ENCODE data around the gene MARCHF4.

DNA sequence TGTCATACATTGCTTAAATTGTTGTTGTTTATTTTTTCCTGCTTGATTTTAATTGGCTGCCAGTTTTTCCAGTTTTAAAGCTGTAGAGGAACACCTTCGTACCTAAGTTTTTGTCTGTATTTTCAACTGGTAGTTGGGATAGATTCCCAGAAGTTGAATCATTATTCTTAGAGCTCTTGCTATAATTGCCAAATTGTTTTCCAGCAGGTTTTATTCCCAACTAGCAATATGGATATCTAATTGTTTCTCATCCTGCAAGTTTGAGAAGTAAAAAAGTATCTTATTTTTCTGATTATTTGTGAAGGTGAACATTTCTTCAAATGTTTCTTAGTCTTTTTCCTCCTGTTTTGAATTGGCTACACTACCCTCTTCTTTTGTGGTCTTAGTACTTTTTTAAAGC, 46.7 kb upstream of the MARCHF4 start:
- TF ChIP-seq POLR2AphosphoS5 (IDR thresholded peaks at IDR 0.05; ENCODE audit: low read depth, low read length): no peak
- no peak for TF ChIP-seq TAF1 (IDR thresholded peaks at IDR 0.05; ENCODE audit: low read depth, low read length)
- no peak for TF ChIP-seq POLR2A (IDR thresholded peaks at IDR 0.05; ENCODE audit: low read depth, low read length)
- no peak for TF ChIP-seq SPI1 (IDR thresholded peaks at IDR 0.05; ENCODE audit: low read depth, low read length)
- no peak for TF ChIP-seq PAX5 (IDR thresholded peaks at IDR 0.05; ENCODE audit: insufficient read depth, low read length, severe bottlenecking)
- TF ChIP-seq POU2F2 (IDR thresholded peaks at IDR 0.05; ENCODE audit: low read depth, low read length): no peak

All from GM12891 (cell line).